Caco-2 (cell line): ENCODE results near the gene ESR2. TPM values are rescaled to one million over a fixed set of nuclear protein-coding genes. Genes with fewer than 3 reads are reported as not detected.

Experiments
- BruUV-seq: library from RNA; stranded (reverse); fragments of 400-500 nt; replicated peaks from 2 replicates; lab custom pipeline; 2021; lab: Mats Ljungman, UMichigan
- CTCF ChIA-PET: fragments of 300-600 bp; sonication (Branson Sonifier 250); formaldehyde crosslinking; loops from one replicate; lab custom pipeline; 2022; ENCODE audit warnings: antibody characterized with exemption; lab: Charles Lee
- POLR2A ChIA-PET: fragments of 300-600 bp; sonication (Branson Sonifier 250); formaldehyde crosslinking; loops from one replicate; lab custom pipeline; 2022; ENCODE audit warnings: antibody characterized with exemption; lab: Charles Lee
- DNase-seq, 2 experiments: peaks; one replicate each; pipeline versions ENCODE4 v3.0.0 to v3.0.0-alpha.2; 2020 to 2022
- H3K27me3 ChIP-seq: replicated peaks from 2 replicates; pipeline ENCODE4 v1.6.0; 2011; ENCODE audit warnings: low read length; ENCODE audit not compliant: control insufficient read depth, insufficient read depth
- H3K36me3 ChIP-seq: 2 replicates; pipeline ENCODE4 v1.5.1; 2011; ENCODE audit warnings: low read length; ENCODE audit not compliant: control insufficient read depth, insufficient read depth
- H3K4me1 ChIP-seq: fragments of 250-450 bp; sonication (Bioruptor Pico); 2 replicates; pipeline ENCODE4 v1.5.1; 2020; ENCODE audit warnings: mild to moderate bottlenecking
- H3K4me3 ChIP-seq: 2 replicates; pipeline ENCODE4 v1.5.1; 2011; ENCODE audit warnings: low read depth, mild to moderate bottlenecking, control low read depth, low read length
- H3K9me3 ChIP-seq: fragments of 250-450 bp; sonication (Bioruptor Pico); 2 replicates; pipeline ENCODE4 v1.5.1; 2020; ENCODE audit warnings: mild to moderate bottlenecking, moderate library complexity
- H3K27ac Mint-ChIP-seq: one replicate; pipeline ENCODE4 v1.8.0; 2022; ENCODE audit warnings: mixed read lengths; ENCODE audit not compliant: unreplicated experiment
- H3K27me3 Mint-ChIP-seq: one replicate; pipeline ENCODE4 v1.8.0; 2022; ENCODE audit warnings: mixed read lengths; ENCODE audit not compliant: insufficient read depth, unreplicated experiment
- H3K36me3 Mint-ChIP-seq: one replicate; pipeline ENCODE4 v1.8.0; 2022; ENCODE audit warnings: mild to moderate bottlenecking, mixed read lengths; ENCODE audit not compliant: insufficient read depth, unreplicated experiment
- H3K4me1 Mint-ChIP-seq: one replicate; pipeline ENCODE4 v1.8.0; 2022; ENCODE audit warnings: low read depth, mixed read lengths; ENCODE audit not compliant: unreplicated experiment
- H3K4me3 Mint-ChIP-seq: one replicate; pipeline ENCODE4 v1.8.0; 2022; ENCODE audit warnings: mild to moderate bottlenecking, moderate library complexity, mixed read lengths; ENCODE audit not compliant: unreplicated experiment
- H3K9me3 Mint-ChIP-seq: one replicate; pipeline ENCODE4 v1.8.0; 2022; ENCODE audit warnings: mixed read lengths; ENCODE audit not compliant: unreplicated experiment
- intact Hi-C: fragments of 100-400 bp; cut with micrococcal nuclease; formaldehyde crosslinking; loops from one replicate; pipeline ENCODE4 v1.10.0; 2022; ENCODE audit not compliant: unreplicated experiment
- total RNA-seq: library from RNA; stranded (reverse); gene quantifications from 2 replicates; pipeline ENCODE4 v1.2.3, GENCODE V29; 2022
- TF ChIP-seq, protein P1 (sequence below), 2 experiments: fragments of 200-600 bp in 1 of 2; IDR thresholded peaks; 1 replicate in 1 of 2; 2 replicates in 1 of 2; pipeline versions ENCODE4 v1.5.1 to v1.8.0; 2011 to 2022; ENCODE audit warnings: antibody characterized with exemption in 1 of 2, control low read depth in 1 of 2, inconsistent platforms in 1 of 2, low read depth in 1 of 2, low read length in 1 of 2, mild to moderate bottlenecking in 1 of 2, moderate library complexity in 1 of 2; ENCODE audit not compliant: insufficient read depth in 1 of 2, severe bottlenecking in 1 of 2, unreplicated experiment in 1 of 2

The ESR2 gene
- total RNA-seq, 1 experiment from 2014 or later = 0.23 TPM

DNA sequence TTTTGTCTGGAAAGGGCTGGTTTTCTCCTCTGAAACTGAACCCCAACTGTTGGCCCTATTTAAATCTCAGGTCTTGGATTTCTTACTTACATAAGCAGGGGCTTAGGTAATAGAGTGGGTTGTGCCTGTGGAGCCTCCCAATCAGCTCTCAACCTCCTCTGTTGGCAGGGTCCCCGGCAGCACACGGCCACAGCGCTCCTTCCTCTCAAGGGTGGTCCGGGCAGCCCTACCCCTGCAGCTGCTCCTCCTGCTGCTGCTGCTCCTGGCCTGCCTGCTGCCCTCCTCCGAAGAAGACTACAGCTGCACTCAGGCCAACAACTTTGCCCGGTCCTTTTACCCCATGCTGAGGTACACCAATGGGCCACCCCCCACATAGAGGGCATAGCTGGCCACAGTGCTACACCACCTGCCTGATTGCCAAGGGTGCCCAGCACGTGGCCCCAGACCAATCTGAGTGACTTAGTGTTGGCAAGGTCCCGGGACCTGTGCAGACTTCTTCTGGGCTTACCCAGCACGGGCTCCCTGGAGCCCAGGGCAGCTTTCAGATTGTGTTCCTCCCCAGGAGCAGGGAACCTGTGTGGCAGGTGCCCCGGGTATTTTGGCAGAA is 68.9 kb downstream of the ESR2 start:
- Mint-ChIP-seq H3K27ac (no peak overlapping the region), H3K9me3 (no peaks in the 10 kb centered on the region), H3K4me1 (no peaks in the 10 kb centered on the region), H3K4me3 (no peak overlapping the region), H3K36me3 (peaks cover 22% of the 10 kb centered on the region), H3K27me3 (no peaks in the 10 kb centered on the region)
- no peak for DNase-seq
- POLR2A ChIA-PET = no interaction called here
- BruUV-seq = no TSS peak
- CTCF ChIA-PET = interaction anchor here (0.6 kb wide), 1 partner anchor 133 kb away, joined by 3 read pairs; no protein-coding TSS in a partner anchor
- Histone ChIP-seq H3K9me3 (no peaks in the 10 kb centered on the region), H3K4me1 (no peaks in the 10 kb centered on the region), H3K36me3 (no peaks in the 10 kb centered on the region), H3K4me3 (no peak overlapping the region), H3K27me3 (no peaks in the 10 kb centered on the region)
- TF ChIP-seq, protein P1, sequence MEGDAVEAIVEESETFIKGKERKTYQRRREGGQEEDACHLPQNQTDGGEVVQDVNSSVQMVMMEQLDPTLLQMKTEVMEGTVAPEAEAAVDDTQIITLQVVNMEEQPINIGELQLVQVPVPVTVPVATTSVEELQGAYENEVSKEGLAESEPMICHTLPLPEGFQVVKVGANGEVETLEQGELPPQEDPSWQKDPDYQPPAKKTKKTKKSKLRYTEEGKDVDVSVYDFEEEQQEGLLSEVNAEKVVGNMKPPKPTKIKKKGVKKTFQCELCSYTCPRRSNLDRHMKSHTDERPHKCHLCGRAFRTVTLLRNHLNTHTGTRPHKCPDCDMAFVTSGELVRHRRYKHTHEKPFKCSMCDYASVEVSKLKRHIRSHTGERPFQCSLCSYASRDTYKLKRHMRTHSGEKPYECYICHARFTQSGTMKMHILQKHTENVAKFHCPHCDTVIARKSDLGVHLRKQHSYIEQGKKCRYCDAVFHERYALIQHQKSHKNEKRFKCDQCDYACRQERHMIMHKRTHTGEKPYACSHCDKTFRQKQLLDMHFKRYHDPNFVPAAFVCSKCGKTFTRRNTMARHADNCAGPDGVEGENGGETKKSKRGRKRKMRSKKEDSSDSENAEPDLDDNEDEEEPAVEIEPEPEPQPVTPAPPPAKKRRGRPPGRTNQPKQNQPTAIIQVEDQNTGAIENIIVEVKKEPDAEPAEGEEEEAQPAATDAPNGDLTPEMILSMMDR (IDR thresholded peaks at IDR 0.05; ENCODE audit: insufficient read depth in 1 of 2, low read depth in 1 of 2, low read length in 1 of 2, severe bottlenecking in 1 of 2, unreplicated experiment in 1 of 2) = no peak
- intact Hi-C loops = no loop called here

DNA sequence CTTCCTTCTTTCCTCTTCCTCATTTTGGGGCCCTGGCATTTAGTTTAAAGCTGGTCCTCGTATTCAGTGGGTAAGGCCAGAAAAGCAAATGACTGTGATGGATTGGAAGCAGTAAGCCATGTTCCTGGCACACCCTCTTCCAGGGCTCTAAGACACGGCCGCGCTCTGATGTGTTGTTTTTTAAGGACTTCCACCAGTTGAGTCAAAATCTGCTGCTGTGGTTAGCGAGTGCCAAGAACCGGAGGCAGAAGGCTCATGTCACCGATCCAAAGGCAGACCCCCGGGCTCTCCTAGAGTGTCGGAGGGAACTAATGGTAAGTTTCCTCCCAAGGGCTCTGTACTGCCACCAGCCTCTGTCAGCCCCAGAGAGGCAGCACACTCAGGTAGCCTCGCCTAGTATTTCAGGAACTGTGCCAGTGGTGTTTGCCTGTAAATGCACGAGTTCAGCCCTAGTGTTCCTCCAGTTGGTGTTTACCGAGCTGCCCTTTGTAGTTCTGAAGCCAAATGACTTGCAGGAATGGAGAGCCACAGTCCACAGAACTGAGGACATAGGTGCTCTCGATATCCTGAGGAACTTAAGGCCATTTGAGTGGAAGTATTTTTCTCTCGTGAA is 72.7 kb downstream of the ESR2 start:
- CTCF ChIA-PET = no interaction called here
- POLR2A ChIA-PET = no interaction called here
- Mint-ChIP-seq H3K27me3 (no peaks in the 10 kb centered on the region), H3K4me3 (no peak overlapping the region), H3K27ac (no peak overlapping the region), H3K4me1 (no peaks in the 10 kb centered on the region), H3K9me3 (no peaks in the 10 kb centered on the region), H3K36me3 (peaks cover 15% of the 10 kb centered on the region)
- no peak for DNase-seq
- Histone ChIP-seq H3K36me3 (no peaks in the 10 kb centered on the region), H3K4me1 (no peaks in the 10 kb centered on the region), H3K9me3 (no peaks in the 10 kb centered on the region), H3K4me3 (no peak overlapping the region), H3K27me3 (no peaks in the 10 kb centered on the region)
- TF ChIP-seq, protein P1 (IDR thresholded peaks at IDR 0.05; ENCODE audit: insufficient read depth in 1 of 2, low read depth in 1 of 2, low read length in 1 of 2, severe bottlenecking in 1 of 2, unreplicated experiment in 1 of 2) = no peak
- intact Hi-C loops = no loop called here
- BruUV-seq = no TSS peak

DNA sequence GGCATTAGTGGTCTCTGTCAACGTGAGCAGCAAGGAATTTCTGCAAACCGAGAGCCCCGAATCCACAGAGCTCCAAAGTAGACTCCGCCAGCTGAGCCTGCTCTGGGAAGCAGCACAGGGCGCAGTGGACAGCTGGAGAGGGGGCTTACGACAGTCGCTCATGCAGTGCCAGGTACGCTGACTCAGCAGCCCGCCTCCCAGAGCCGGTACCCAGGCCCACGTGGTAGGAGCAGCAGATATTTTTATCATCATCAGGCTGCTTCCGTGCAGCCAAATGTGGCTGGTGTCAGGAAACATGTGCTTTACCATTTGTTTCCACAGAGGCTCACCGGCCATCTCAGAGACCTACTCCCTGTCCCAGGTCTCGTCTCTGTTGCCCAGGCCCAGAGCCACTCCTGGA is 73.7 kb downstream of the ESR2 start:
- CTCF ChIA-PET = no interaction called here
- H3K36me3 Mint-ChIP-seq = peaks cover 21% of the 10 kb centered on the region
- Histone ChIP-seq H3K9me3 (no peaks in the 10 kb centered on the region), H3K36me3 (no peaks in the 10 kb centered on the region; the same call in 1 of the 2 replicates), H3K4me1 (no peaks in the 10 kb centered on the region; the same call in 1 of the 2 replicates), H3K27me3 (no peaks in the 10 kb centered on the region), H3K4me3 (no peak overlapping the region)
- intact Hi-C loops = no loop called here
- H3K27ac Mint-ChIP-seq = no peak overlapping the region
- no peak overlapping the region for H3K4me3 Mint-ChIP-seq
- no TSS peak for BruUV-seq
- DNase-seq = no peak
- TF ChIP-seq, protein P1 (IDR thresholded peaks at IDR 0.05; ENCODE audit: insufficient read depth in 1 of 2, low read depth in 1 of 2, low read length in 1 of 2, severe bottlenecking in 1 of 2, unreplicated experiment in 1 of 2) = no peak
- H3K4me1 Mint-ChIP-seq = no peaks in the 10 kb centered on the region
- POLR2A ChIA-PET = no interaction called here
- no peaks in the 10 kb centered on the region for H3K27me3 Mint-ChIP-seq
- H3K9me3 Mint-ChIP-seq = no peaks in the 10 kb centered on the region
